Ascending aorta (tissue), 2 donors: ENCODE results near the gene RPL10. TPM values are rescaled to one million over a fixed set of nuclear protein-coding genes. Genes with fewer than 3 reads are reported as not detected.

ENCODE experiments used
- DNase-seq, 2 donors: peaks; one replicate each; pipeline ENCODE4 v3.0.0-alpha.2; 2019; ENCODE audit warnings: low spot score in 2 of 2
- H3K27ac ChIP-seq, 2 donors: fragments of 200-600 bp; sonication (generic); one replicate each; pipeline ENCODE4 v1.5.1; 2016 to 2017; ENCODE audit warnings: mild to moderate bottlenecking in 1 of 2
- H3K27me3 ChIP-seq: fragments of 200-600 bp; sonication (generic); one replicate; pipeline ENCODE4 v1.5.1; 2017
- H3K36me3 ChIP-seq, 2 donors: fragments of 200-600 bp; sonication (generic); one replicate each; pipeline ENCODE4 v1.5.1; 2016
- H3K4me1 ChIP-seq, 2 donors: fragments of 200-600 bp; sonication (generic); one replicate each; pipeline ENCODE4 v1.5.1; 2016 to 2017; ENCODE audit warnings: mild to moderate bottlenecking in 1 of 2
- H3K4me3 ChIP-seq, 2 donors: fragments of 200-600 bp; sonication (generic); one replicate each; pipeline ENCODE4 v1.5.1; 2016 to 2017; ENCODE audit warnings: mild to moderate bottlenecking in 1 of 2
- H3K9me3 ChIP-seq, 2 donors: fragments of 200-600 bp; sonication (generic); one replicate each; pipeline ENCODE4 v1.5.1; 2016
- intact Hi-C: fragments of 100-400 bp; cut with DNase I; formaldehyde crosslinking; loops from one replicate; pipeline ENCODE4 v1.15.1; 2023
- total RNA-seq: library from RNA; depleted of rRNA; stranded (reverse); fragments of >200 nt; gene quantifications from one replicate; pipeline ENCODE4 v1.1.0, GENCODE V29; 2016
- TF ChIP-seq, protein P1 (sequence below), 3 experiments: fragments of 200-600 bp in 2 of 3; fragments of 450-650 bp in 1 of 3; sonication (generic) in 2 of 3; IDR thresholded peaks; one replicate each; pipeline ENCODE4 v1.5.1; 2016 to 2019; ENCODE audit warnings: antibody characterized with exemption in 3 of 3, mild to moderate bottlenecking in 1 of 3, moderate library complexity in 1 of 3

RPL10 gene
- total RNA-seq, 1 donor from 2014 or later, result 4,298 TPM

DNA sequence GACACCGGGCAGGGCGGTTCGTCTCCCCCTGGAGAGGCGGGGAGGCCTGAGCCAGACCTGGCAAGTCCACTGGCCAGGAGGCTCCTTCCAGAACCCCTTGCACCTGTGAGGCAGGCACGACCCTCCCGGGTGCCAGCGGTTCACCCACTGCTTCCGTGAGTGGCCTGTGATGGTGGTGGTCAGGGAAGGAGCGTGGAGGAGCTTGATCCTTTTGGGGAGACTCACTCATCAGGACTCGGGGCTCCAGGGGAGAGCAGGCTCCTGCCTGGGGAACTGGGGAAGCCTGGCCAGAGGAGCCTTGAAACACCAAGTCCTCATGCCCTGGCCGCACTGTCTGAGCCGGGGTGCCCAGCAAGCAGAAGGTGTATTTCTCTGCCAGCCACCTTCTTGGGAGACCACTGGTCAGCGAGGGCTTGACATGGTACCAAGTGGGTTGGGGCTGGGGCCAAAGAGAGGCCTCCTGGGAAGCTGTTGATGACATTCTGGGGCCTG is 46.6 kb downstream of the RPL10 start:
- H3K27ac ChIP-seq, result peak overlapping the region; percentile 79 to 80
- peaks cover 28 to 45% of the 10 kb centered on the region in 2 donors for H3K36me3 ChIP-seq
- H3K4me3 ChIP-seq, result peak overlapping the region; percentile 77 to 85
- no peaks in the 10 kb centered on the region for H3K27me3 ChIP-seq
- no peak for DNase-seq
- TF ChIP-seq, protein P1, sequence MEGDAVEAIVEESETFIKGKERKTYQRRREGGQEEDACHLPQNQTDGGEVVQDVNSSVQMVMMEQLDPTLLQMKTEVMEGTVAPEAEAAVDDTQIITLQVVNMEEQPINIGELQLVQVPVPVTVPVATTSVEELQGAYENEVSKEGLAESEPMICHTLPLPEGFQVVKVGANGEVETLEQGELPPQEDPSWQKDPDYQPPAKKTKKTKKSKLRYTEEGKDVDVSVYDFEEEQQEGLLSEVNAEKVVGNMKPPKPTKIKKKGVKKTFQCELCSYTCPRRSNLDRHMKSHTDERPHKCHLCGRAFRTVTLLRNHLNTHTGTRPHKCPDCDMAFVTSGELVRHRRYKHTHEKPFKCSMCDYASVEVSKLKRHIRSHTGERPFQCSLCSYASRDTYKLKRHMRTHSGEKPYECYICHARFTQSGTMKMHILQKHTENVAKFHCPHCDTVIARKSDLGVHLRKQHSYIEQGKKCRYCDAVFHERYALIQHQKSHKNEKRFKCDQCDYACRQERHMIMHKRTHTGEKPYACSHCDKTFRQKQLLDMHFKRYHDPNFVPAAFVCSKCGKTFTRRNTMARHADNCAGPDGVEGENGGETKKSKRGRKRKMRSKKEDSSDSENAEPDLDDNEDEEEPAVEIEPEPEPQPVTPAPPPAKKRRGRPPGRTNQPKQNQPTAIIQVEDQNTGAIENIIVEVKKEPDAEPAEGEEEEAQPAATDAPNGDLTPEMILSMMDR (IDR thresholded peaks at IDR 0.05), result no peak
- H3K4me1 ChIP-seq, result peaks cover 0 to 13% of the 10 kb centered on the region in 2 donors
- intact Hi-C loops, result loop anchor here (5.0 kb wide), 2 partner anchors 32 to 38 kb away; partner anchors contain the start of genes DNASE1L1 and LAGE3
- no peaks in the 10 kb centered on the region for H3K9me3 ChIP-seq

DNA sequence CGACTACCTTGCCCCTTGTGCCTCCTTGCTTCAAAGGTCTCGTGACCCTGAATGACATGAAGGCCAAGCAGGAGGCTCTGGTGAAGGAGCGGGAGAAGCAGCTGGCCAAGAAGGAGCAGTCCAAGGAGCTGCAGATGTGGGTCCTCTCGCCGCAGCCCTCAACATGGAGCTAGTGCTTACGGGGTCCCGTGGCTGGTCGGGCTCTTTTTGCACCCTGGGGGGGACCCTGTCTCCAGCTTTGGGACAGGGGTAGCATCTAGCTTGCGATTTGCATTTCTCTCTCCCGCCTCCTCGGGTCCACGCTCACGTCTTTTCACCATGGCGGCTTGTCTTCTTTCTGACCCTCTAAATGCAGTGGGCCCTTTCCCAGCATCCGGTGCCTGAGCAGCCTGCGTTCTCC is 47.6 kb downstream of the RPL10 start:
- no peaks in the 10 kb centered on the region for H3K9me3 ChIP-seq
- H3K4me1 ChIP-seq, result peaks cover 0 to 13% of the 10 kb centered on the region in 2 donors
- no peak overlapping the region for H3K4me3 ChIP-seq
- no peak overlapping the region for H3K27ac ChIP-seq
- TF ChIP-seq, protein P1 (IDR thresholded peaks at IDR 0.05), result no peak
- DNase-seq, result no peak
- intact Hi-C loops, result no loop called here
- no peaks in the 10 kb centered on the region for H3K27me3 ChIP-seq
- H3K36me3 ChIP-seq, result peaks cover 32 to 45% of the 10 kb centered on the region in 2 donors

DNA sequence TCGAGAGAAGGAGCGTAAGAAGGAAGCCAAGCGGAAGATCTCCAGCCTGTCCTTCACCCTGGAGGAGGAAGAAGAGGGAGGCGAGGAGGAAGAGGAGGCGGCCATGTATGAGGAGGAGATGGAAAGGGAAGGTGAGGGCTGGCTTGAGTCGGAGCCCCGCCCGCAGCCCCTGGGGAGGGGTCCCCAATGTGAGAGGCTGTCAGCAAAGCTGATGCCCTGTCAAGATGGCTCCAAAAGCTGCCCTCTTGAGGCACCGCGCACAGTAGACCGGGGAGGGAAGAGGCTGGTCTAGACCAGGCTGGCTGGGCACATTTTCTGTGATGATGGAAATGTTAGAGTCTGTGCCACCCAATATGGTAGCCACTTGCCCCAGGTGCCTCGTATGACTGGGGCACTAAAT is 48.3 kb downstream of the RPL10 start:
- Histone ChIP-seq H3K9me3 (no peaks in the 10 kb centered on the region), H3K36me3 (peaks cover 28 to 40% of the 10 kb centered on the region in 2 donors), H3K4me1 (peaks cover 0 to 13% of the 10 kb centered on the region in 2 donors), H3K27me3 (no peaks in the 10 kb centered on the region), H3K4me3 (no peak overlapping the region), H3K27ac (no peak overlapping the region)
- no peak for DNase-seq
- TF ChIP-seq, protein P1 (IDR thresholded peaks at IDR 0.05), result no peak
- intact Hi-C loops, result no loop called here

DNA sequence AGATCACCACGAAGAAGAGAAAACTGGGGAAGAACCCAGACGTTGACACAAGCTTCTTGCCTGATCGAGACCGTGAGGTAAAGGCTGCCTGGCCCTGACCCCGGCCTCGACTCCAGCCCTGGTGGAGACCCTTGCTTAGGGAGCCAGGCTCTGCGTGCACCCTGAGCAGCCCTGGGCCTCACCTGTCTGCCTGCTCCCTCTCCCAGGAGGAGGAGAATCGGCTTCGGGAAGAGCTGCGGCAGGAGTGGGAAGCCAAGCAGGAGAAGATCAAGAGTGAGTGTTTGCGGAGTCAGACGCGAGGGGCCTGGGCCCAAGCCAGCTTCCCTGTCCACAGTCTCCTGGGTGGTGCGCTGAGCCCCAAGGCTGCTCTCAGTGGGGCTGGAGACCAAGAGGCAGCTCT is 50.3 kb downstream of the RPL10 start:
- Histone ChIP-seq H3K4me3 (no peak overlapping the region), H3K4me1 (peaks cover 0 to 12% of the 10 kb centered on the region in 2 donors), H3K27ac (no peak overlapping the region), H3K36me3 (peaks cover 26 to 28% of the 10 kb centered on the region in 2 donors), H3K9me3 (no peaks in the 10 kb centered on the region), H3K27me3 (no peaks in the 10 kb centered on the region)
- TF ChIP-seq, protein P1 (IDR thresholded peaks at IDR 0.05), result no peak
- intact Hi-C loops, result no loop called here
- no peak for DNase-seq

DNA sequence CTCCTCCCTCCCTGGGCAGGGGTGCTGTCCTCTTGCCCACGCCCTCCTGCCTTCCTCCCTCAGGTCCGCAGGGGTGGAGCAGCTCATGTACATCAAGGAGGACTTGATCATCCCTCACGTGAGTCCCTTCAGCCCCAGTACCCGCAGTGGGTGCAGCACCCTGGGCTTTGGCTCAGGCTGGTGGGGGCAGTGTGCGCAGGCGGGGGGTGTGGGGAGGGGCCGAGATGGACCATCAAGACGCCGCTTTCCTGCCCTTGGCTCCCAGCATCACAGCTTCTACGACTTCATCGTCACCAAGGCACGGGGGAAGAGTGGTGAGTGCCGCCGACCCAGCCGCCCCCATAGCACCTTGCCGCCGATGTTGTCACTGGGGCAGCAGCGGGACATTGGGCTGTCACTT is 51.4 kb downstream of the RPL10 start:
- Histone ChIP-seq H3K9me3 (no peaks in the 10 kb centered on the region), H3K36me3 (peaks cover 26 to 28% of the 10 kb centered on the region in 2 donors), H3K27ac (no peak overlapping the region), H3K4me1 (peaks cover 0 to 7% of the 10 kb centered on the region in 2 donors), H3K27me3 (no peaks in the 10 kb centered on the region), H3K4me3 (no peak overlapping the region)
- intact Hi-C loops, result no loop called here
- TF ChIP-seq, protein P1 (IDR thresholded peaks at IDR 0.05), result no peak
- DNase-seq, result no peak

DNA sequence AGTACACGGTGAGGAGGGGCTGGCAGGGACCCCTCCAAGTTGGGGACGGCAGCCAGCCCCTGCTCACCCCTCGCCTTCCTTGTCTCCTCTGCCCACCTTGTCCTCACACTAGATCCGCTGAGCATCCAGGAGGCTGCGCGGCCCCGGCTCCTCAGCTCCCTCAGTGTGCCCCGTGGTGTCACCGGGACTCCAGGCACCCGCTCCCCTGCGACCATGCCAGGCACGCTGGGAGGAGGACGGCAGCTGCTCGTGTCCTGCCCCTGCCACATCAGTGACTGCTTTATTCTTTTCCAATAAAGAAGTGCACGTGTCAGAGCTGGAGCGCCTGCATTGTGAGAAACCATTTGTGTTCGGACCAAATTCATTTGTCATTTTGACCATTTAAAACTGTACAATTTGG is 52.1 kb downstream of the RPL10 start:
- no peak overlapping the region for H3K4me3 ChIP-seq
- no peaks in the 10 kb centered on the region for H3K27me3 ChIP-seq
- TF ChIP-seq, protein P1 (IDR thresholded peaks at IDR 0.05), result no peak
- no peak for DNase-seq
- H3K4me1 ChIP-seq, result peaks cover 0 to 1% of the 10 kb centered on the region in 2 donors
- H3K36me3 ChIP-seq, result peaks cover 26 to 28% of the 10 kb centered on the region in 2 donors
- intact Hi-C loops, result no loop called here
- H3K9me3 ChIP-seq, result no peaks in the 10 kb centered on the region
- H3K27ac ChIP-seq, result no peak overlapping the region
